GM12875 (cell line): ENCODE measurements around the gene MTHFD1L.

Source experiments
- H3K4me3 ChIP-seq: one replicate; pipeline ENCODE4 v1.5.1; 2011; ENCODE audit warnings: low read depth, low read length, control low read depth
- TF ChIP-seq, protein P1 (sequence below): IDR thresholded peaks from 2 replicates; pipeline ENCODE4 v1.5.1; 2011; ENCODE audit warnings: low read depth, mild to moderate bottlenecking, control low read depth, inconsistent platforms, low read length, moderate library complexity, borderline replicate concordance; ENCODE audit not compliant: insufficient read depth

MTHFD1L gene

DNA sequence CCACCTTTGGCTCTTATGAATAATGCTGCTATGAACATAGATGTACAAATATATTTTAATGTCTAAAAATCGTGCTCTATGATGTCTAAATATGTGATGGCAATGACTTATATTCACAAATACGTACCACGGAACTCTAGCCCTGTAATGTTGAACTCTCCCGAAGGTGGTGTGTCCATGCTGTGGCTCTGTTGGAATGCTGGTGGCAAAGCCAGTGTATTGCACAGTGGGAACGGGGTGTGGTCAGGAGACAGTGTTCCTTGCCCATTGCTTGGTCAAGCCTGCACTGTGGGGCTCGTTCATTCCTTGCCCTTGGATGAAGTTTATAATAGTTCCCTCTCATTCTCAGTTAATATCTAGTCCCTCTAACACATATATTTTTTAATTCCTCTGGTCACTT, 109.6 kb downstream of the MTHFD1L start:
- no peak overlapping the region for H3K4me3 ChIP-seq
- TF ChIP-seq, protein P1, sequence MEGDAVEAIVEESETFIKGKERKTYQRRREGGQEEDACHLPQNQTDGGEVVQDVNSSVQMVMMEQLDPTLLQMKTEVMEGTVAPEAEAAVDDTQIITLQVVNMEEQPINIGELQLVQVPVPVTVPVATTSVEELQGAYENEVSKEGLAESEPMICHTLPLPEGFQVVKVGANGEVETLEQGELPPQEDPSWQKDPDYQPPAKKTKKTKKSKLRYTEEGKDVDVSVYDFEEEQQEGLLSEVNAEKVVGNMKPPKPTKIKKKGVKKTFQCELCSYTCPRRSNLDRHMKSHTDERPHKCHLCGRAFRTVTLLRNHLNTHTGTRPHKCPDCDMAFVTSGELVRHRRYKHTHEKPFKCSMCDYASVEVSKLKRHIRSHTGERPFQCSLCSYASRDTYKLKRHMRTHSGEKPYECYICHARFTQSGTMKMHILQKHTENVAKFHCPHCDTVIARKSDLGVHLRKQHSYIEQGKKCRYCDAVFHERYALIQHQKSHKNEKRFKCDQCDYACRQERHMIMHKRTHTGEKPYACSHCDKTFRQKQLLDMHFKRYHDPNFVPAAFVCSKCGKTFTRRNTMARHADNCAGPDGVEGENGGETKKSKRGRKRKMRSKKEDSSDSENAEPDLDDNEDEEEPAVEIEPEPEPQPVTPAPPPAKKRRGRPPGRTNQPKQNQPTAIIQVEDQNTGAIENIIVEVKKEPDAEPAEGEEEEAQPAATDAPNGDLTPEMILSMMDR = no peak

DNA sequence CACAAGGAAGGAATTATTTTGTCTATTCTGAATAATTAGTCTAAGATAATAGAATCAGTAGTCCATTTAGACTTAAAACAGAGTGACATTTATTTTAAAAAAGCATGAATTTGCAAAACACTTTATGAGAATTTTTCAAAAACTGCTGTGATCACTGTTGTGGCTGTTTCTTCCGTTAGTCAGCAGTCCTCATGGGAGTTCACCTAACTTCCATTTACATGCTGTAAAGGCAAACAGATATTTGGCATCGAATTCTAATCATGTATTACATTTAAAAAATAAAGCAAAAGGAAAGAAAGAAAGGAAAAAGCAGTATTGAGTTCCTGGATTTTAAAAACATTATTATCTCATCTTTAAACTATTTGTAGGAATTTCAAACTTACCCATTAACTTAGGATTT, 111.8 kb downstream of the MTHFD1L start:
- no peak overlapping the region for H3K4me3 ChIP-seq
- TF ChIP-seq, protein P1 = no peak

DNA sequence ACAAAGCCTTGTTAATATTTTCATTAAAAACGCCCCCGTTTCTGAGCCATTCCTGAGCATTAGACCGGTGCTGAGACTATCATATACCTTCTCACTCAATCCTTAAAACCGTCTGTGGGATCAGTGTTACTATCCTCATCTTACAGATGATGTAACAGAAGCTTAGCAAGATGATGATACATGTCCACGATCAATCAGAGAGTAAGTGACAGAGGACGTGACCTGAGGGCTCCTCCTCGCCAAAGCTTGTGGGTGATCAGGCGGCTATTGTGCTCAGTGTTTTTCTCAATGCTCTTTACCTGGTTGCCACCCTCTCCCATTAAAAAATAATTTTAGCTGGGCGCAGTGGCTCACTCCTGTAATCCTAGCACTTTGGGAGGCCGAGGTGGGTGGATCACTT, 113.1 kb downstream of the MTHFD1L start:
- H3K4me3 ChIP-seq = no peak overlapping the region
- TF ChIP-seq, protein P1 = no peak

DNA sequence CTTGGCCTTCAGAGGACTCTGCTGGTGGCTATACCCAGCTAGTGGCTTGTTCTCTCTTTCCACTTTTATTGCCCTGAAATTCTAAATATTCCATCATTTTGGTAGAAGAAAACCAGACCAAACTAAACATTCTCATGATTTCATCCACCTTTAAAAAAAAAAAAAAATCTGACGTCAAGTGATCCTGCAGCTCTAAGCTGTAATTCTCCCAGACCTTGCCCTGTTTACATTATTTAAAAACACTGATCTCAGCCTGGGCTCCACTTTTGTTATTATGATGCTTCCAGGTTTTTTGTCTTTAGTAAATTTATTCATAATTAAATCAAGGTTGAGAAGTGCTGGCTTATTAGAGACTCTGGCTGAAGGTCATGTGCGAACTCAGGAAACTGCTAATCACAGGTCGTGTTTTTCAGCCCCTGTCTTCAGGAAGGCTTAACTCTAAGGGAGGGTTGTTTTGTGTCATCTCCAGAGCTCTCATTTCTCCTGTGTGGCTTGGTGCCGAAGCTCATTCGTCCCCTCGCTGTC, 114.4 kb downstream of the MTHFD1L start:
- TF ChIP-seq, protein P1 = no peak
- no peak overlapping the region for H3K4me3 ChIP-seq

DNA sequence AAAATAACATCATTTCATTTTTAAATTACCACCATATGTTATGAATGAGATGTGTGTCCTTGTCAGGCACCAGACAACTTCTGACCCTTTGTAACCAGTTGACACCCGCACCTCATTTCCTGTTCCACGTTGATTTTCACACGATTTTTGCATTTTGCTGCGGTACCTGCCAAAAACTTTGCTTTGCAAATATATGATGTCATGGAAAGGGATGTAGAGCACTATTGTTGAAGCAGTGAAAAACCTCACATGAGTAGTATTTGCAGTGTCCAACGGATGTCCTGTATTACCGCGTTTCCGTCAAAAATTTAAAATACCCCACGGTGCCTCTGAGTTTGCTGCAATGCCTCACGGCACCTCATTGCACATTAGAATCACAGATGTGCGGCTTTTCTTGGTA, 115.6 kb downstream of the MTHFD1L start:
- no peak overlapping the region for H3K4me3 ChIP-seq
- TF ChIP-seq, protein P1 = no peak

DNA sequence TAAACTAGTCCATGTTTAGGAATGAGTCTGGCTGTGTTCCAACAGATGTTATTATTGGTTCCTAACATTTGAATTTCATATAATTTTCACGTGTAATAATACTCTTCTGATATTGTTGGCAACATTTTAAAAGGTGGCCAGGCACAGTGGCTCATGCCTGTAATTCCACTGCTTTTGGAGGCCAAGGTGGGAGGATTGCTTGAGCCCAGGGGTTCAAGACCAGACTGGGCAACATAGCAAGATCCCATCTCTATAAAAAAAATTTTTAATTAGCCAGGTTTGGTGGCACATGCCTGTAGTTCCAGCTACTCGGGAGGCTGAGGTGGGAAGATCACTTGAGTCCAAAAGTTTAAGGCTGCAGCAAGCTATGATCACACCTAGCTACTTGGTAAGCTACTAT, 116.2 kb downstream of the MTHFD1L start:
- TF ChIP-seq, protein P1 = no peak
- H3K4me3 ChIP-seq = no peak overlapping the region

DNA sequence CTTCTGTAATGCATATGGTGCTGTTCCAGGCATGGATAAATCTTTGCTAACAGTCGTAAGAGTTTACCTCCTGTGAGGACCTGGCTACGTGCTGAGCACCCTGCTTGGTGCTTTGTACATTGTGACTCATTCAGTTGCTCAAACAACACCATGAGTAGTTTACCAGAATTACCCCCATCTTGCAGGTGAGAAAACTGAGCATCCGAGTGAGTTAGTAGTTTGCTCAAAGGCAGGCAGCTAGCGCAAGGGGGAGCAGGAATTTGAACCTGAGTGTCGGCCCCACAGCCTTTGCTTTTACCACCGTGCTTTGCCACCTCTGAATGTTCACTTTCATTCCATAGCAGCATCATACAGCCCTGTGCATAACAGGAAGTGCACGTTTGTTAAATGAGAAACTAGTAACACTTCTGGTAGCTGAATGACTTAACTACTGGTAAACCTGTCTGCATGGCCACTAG, 121.9 kb downstream of the MTHFD1L start:
- TF ChIP-seq, protein P1 = no peak
- no peak overlapping the region for H3K4me3 ChIP-seq
